Astrocyte (in vitro differentiated cells and primary cell): ENCODE data around the gene PLB1. TPM values are rescaled to one million over a fixed set of nuclear protein-coding genes. Genes with fewer than 3 reads are reported as not detected.
"Not testable (repeated sequence)": the region's sequence is repeated elsewhere in the genome, so short reads cannot be mapped to it uniquely, and the experiment has no call there.

Experiments
- DNase-seq: peaks from one replicate; pipeline ENCODE4 v3.0.0-alpha.2; 2010; ENCODE audit warnings: low read depth
- FAIRE-seq: peaks from 2 replicates; lab custom pipeline; 2011; peaks lifted over from hg19 to GRCh38; lab: Jason Lieb, UNC
- H2AFZ ChIP-seq: 2 replicates; pipeline ENCODE4 v1.6.0; 2012; ENCODE audit warnings: low read depth, low read length, inconsistent platforms
- H3K27ac ChIP-seq: 2 replicates; pipeline ENCODE4 v1.5.1; 2011; ENCODE audit warnings: low read depth, low read length, inconsistent platforms
- H3K27me3 ChIP-seq: 2 replicates; pipeline ENCODE4 v1.6.0; 2011; ENCODE audit warnings: low read length, inconsistent platforms; ENCODE audit not compliant: insufficient read depth
- H3K36me3 ChIP-seq: 2 replicates; pipeline ENCODE4 v1.5.1; 2011; ENCODE audit warnings: low read length, inconsistent platforms; ENCODE audit not compliant: insufficient read depth
- H3K4me1 ChIP-seq: 2 replicates; pipeline ENCODE4 v1.5.1; 2011; ENCODE audit warnings: low read length, inconsistent platforms; ENCODE audit not compliant: insufficient read depth
- H3K4me2 ChIP-seq: 2 replicates; pipeline ENCODE4 v1.6.0; 2012; ENCODE audit warnings: low read length, inconsistent platforms
- H3K4me3 ChIP-seq: 2 replicates; pipeline ENCODE4 v1.5.1; 2011; ENCODE audit warnings: low read depth, mild to moderate bottlenecking, low read length, inconsistent platforms; ENCODE audit not compliant: insufficient read depth
- H3K79me2 ChIP-seq: 2 replicates; pipeline ENCODE4 v1.6.0; 2012; ENCODE audit warnings: mild to moderate bottlenecking, low read length, inconsistent platforms; ENCODE audit not compliant: insufficient read depth
- H3K9ac ChIP-seq: 2 replicates; pipeline ENCODE4 v1.6.0; 2012; ENCODE audit warnings: mild to moderate bottlenecking, low read length, inconsistent platforms
- H3K9me3 ChIP-seq: 2 replicates; pipeline ENCODE4 v1.5.1; 2012; ENCODE audit warnings: low read depth, mild to moderate bottlenecking, low read length, inconsistent platforms; ENCODE audit not compliant: insufficient read depth
- H4K20me1 ChIP-seq: 2 replicates; pipeline ENCODE4 v1.6.0; 2012; ENCODE audit warnings: low read length, inconsistent platforms; ENCODE audit not compliant: insufficient read depth
- H3K27ac Mint-ChIP-seq: one replicate; pipeline ENCODE4 v1.8.0; 2021; ENCODE audit warnings: mild to moderate bottlenecking, mixed read lengths; ENCODE audit not compliant: unreplicated experiment
- H3K27me3 Mint-ChIP-seq: one replicate; pipeline ENCODE4 v1.8.0; 2021; ENCODE audit warnings: low read depth, mixed read lengths; ENCODE audit not compliant: unreplicated experiment
- H3K36me3 Mint-ChIP-seq: one replicate; pipeline ENCODE4 v1.8.0; 2021; ENCODE audit warnings: low read depth, mixed read lengths; ENCODE audit not compliant: unreplicated experiment
- H3K4me1 Mint-ChIP-seq: one replicate; pipeline ENCODE4 v1.8.0; 2021; ENCODE audit warnings: low read depth, mixed read lengths; ENCODE audit not compliant: unreplicated experiment
- H3K4me3 Mint-ChIP-seq: one replicate; pipeline ENCODE4 v1.8.0; 2021; ENCODE audit warnings: mild to moderate bottlenecking, moderate library complexity, mixed read lengths; ENCODE audit not compliant: unreplicated experiment
- H3K9me3 Mint-ChIP-seq: one replicate; pipeline ENCODE4 v1.8.0; 2021; ENCODE audit warnings: mild to moderate bottlenecking, mixed read lengths; ENCODE audit not compliant: unreplicated experiment
- CTCF ChIP-seq: IDR thresholded peaks from 2 replicates; pipeline ENCODE4 v1.5.1; 2011; ENCODE audit warnings: low read depth, mild to moderate bottlenecking, inconsistent platforms, low read length, moderate library complexity; ENCODE audit not compliant: insufficient read depth
- EZH2 ChIP-seq: IDR thresholded peaks from 2 replicates; pipeline ENCODE4 v1.6.1; 2012; ENCODE audit warnings: mild to moderate bottlenecking, low read length, inconsistent platforms; ENCODE audit not compliant: insufficient read depth
- total RNA-seq: library from RNA; stranded (reverse); gene quantifications from 2 replicates; pipeline ENCODE4 v1.2.1, GENCODE V29; 2021

Gene PLB1
- total RNA-seq, 1 donor from 2014 or later, result 0.98 TPM

GRCh38 chr2:28547906-28548600, 52.2 kb downstream of the PLB1 start:
- no peaks in the 10 kb centered on the region for H3K79me2 ChIP-seq
- H3K4me3 ChIP-seq, result no peak overlapping the region
- peaks cover 14% of the 10 kb centered on the region for H3K4me1 ChIP-seq
- no peaks in the 10 kb centered on the region for H3K36me3 ChIP-seq
- H3K4me1 Mint-ChIP-seq, result peaks cover 18% of the 10 kb centered on the region
- H3K27me3 Mint-ChIP-seq, result peaks cover 6% of the 10 kb centered on the region
- no peak overlapping the region for H3K4me2 ChIP-seq
- H3K27ac ChIP-seq, result no peak overlapping the region
- no peak for TF ChIP-seq CTCF
- no peaks in the 10 kb centered on the region for H4K20me1 ChIP-seq
- no peaks in the 10 kb centered on the region for H3K9me3 Mint-ChIP-seq
- no peak overlapping the region for H3K4me3 Mint-ChIP-seq
- no peaks in the 10 kb centered on the region for H3K9me3 ChIP-seq
- H3K27me3 ChIP-seq, result no peaks in the 10 kb centered on the region
- H3K27ac Mint-ChIP-seq, result no peak overlapping the region
- no peak overlapping the region for H2AFZ ChIP-seq
- H3K9ac ChIP-seq, result no peak overlapping the region
- no peaks in the 10 kb centered on the region for H3K36me3 Mint-ChIP-seq
- DNase-seq (no peak), FAIRE-seq (no peak)

- not testable (repeated sequence) for DNase-seq, H2AFZ ChIP-seq, H3K4me3 Mint-ChIP-seq, H3K4me1 ChIP-seq, H3K27ac ChIP-seq, H3K9ac ChIP-seq, H3K27me3 ChIP-seq, H3K79me2 ChIP-seq, H3K4me2 ChIP-seq, H3K36me3 Mint-ChIP-seq, H3K9me3 ChIP-seq, H3K27me3 Mint-ChIP-seq, H4K20me1 ChIP-seq, H3K36me3 ChIP-seq, FAIRE-seq, H3K27ac Mint-ChIP-seq, H3K4me1 Mint-ChIP-seq, H3K4me3 ChIP-seq, H3K9me3 Mint-ChIP-seq
Measured at GRCh38 chr2:28550345-28550744, 54.5 kb downstream of the PLB1 start.

GRCh38 chr2:28552045-28552823, 56.4 kb downstream of the PLB1 start:
- Mint-ChIP-seq H3K27me3 (peaks cover 6% of the 10 kb centered on the region), H3K27ac (no peak overlapping the region), H3K9me3 (no peaks in the 10 kb centered on the region), H3K36me3 (peaks cover 3% of the 10 kb centered on the region), H3K4me1 (peaks cover 9% of the 10 kb centered on the region), H3K4me3 (no peak overlapping the region)
- Histone ChIP-seq H4K20me1 (no peaks in the 10 kb centered on the region), H3K79me2 (no peaks in the 10 kb centered on the region), H3K4me3 (no peak overlapping the region), H2AFZ (no peak overlapping the region), H3K4me1 (no peaks in the 10 kb centered on the region), H3K4me2 (no peak overlapping the region), H3K27ac (no peak overlapping the region), H3K9ac (no peak overlapping the region), H3K9me3 (no peaks in the 10 kb centered on the region), H3K36me3 (no peaks in the 10 kb centered on the region), H3K27me3 (no peaks in the 10 kb centered on the region)
- TF ChIP-seq EZH2 (no peak), CTCF (no peak)
- FAIRE-seq, result no peak
- DNase-seq, result peak; percentile 52
